IPS-NIHi7 (cell line): ENCODE measurements around the gene SLC8B1.
A peak's percentile ranks its signal among the peaks of the same experiment; 100 is the strongest.
"Not testable (repeated sequence)": the region's sequence is repeated elsewhere in the genome, so short reads cannot be mapped to it uniquely, and the experiment has no call there.

Experiments
- DNase-seq: peaks from one replicate; pipeline ENCODE4 v3.0.0; 2012; ENCODE audit warnings: mixed read lengths; ENCODE audit errors: extremely low spot score

The SLC8B1 gene

DNA sequence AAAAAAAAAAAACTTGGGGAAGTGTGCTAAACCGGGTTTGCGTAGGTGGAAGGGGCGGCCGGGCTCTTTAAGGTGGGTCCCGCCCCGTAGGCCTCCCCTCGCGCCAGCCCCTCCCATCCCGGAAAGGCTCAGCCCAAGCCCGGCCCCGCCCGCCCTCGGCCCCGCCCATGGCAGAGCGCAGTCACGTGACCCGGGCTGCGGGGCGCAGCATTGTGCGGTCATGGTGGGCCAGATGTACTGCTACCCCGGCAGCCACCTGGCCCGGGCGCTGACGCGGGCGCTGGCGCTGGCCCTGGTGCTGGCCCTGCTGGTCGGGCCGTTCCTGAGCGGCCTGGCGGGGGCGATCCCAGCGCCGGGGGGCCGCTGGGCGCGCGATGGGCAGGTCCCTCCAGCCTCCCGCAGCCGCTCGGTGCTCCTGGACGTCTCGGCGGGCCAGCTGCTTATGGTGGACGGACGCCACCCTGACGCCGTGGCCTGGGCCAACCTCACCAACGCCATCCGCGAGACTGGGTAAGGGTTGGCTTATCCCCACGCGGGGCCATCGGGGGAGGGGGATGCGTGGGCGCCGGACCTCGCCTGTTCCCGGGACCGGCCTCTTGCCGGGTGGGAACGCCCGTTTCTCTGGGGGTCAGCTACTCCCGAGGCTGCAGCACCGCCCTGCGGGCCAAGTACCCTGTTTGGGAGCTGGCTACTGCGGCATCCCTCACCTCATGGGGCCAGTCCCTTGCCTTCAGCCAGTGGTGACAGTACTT, 23.6 kb upstream of the SLC8B1 start, which contains the start of gene PLBD2:
TSS of gene PLBD2 (plus strand) at position 207 of the 752 bp plus-strand sequence. CDS start at position 221, 14 bp downstream.
- DNase-seq = peak; percentile 99

DNA sequence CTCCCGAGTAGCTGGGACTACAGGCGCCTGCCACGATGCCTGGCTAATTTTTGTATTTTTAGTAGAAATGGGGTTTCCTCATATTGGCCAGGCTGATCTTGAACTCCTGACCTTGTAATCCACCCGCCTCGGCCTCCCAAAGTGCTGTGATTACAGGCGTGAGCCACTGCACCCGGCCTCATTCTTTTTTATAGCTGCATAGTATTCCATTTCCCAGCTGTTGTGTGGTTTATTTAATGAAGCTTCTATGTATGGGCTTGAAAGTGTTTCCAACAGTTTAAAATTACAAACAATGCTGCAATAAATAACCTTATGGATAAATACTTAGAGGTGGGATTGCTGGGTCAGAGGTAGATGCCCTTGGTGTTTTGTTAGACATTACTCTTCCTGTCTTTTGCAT, 19.3 kb upstream of the SLC8B1 start:
- DNase-seq = not testable (repeated sequence)

DNA sequence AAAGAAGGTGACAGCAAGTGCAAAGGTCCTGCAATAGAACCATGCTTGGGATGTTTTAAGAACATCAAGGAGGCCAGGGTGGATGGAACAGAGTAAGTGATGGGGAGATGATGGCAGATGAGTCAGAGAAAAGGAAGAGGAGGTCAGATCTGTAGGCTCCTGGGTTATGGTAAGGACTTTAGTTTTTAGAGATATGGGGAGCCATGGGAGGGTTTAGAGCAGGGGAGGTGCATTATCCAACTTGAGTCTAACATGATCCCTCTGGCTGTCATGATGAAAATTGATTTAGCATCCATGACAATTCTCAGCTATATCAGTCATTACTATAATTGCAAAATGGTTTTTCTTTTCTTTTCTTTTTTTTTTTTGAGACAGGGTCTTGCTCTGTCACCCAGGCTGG, 16.2 kb upstream of the SLC8B1 start:
- DNase-seq = no peak

DNA sequence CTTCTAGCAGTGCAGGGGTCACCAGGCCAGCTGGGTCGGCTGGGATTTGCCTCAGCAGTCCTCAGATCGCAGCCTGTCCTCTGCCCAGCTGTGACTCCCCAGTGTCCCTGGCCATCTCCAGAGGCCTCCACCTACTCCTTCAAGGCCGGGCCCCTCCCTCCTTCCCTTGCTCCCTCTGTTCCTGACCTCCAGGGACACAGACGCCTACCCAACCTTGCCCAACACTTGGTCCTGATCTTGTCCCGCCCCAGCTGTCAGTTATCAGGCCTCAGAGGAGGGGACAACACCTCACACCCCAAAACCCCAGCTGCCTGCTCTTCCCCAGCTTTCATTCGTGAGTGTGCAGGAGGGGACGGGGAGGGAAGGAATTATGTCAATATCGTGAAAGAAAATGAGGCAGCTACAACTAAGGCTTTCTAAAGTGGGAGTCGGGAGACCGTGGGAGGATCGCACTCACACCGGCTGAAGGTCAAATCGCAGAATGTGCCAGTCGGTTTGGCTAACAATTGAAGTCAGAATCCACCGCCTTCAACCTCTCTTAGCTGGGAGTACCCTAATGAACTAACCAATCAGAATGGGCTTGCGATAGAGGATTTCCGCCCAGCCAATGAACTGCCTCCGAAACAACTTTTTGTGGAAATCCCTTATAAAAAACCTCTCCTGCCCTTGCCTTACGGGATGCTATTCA, 14.1 kb upstream of the SLC8B1 start:
- peak; percentile 46 for DNase-seq

DNA sequence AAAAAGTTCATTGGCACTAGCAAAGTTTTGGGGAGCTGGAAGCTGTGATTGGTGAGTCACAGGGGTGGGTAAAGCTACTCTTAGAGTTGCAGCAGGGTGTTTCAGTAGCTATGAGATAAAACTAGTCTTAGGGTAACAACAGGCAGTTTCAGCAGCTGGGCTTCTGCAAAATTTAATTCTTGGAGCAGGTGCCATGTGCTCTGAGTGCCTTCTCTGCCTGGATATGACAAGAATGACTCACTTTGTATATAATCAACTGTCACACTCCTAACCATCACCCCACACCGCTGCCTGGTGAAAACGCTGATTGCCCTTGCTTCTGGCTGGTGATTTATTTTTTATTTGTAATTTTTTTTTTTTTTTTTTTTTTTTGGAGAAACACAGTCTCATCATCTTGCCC, 13.0 kb upstream of the SLC8B1 start:
- no peak for DNase-seq

DNA sequence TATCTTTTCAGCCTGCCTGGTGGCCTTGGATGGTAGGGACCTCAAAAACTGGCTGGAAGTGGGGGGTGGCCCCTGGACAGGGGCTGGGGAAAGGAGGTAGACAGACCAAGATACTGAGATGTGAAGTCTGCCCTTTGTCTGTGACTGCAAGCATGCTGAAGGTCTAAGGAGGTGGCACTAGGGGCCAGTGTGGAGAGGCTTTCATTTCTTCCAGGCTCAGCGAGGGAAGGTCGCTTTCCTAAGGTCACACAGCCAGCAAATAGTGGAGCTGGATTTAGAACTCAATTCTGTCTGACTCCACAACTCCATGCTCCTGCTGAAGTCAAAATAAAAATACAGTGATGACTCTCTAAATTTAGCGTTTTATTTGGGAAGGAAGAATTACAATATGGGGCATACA, 12.2 kb upstream of the SLC8B1 start:
- DNase-seq = no peak

DNA sequence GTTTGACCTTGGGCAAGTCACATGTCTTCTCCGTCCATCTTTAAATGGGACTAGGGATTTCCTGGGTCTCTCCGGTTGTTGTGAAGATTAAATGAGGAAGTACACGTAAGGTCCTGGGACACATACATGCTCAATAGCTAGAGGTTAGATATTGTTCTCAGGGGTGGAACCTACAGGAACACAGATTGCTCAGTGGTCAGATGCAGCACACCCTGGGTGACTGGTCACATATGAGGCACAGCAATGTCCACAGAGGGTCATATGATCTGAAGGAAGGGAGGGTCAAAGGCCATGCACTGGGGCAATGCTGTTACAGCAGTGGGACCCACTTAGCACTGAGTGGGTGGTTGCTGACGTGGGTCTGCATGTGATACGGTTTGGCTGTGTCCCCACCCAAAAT, 11.4 kb upstream of the SLC8B1 start:
- no peak for DNase-seq

DNA sequence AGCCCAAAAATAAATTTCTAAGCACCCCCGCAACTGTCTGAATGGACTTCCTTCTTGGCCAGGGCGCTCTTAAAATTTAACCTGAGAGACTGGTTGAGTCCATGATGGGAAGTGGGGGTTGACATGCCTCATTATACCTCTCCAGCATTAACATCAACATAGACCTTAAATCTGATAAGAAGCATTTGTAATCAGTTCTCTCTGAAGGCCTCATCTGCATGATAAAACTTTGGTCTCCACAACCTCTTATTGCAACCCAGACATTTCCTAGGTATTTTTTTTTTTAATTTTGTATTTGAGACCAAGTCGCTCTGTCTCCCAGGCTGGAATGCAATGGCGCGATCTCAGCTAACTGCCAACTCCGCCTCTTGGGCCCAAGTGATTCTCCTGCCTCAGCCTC, 10.4 kb upstream of the SLC8B1 start:
- no peak for DNase-seq

DNA sequence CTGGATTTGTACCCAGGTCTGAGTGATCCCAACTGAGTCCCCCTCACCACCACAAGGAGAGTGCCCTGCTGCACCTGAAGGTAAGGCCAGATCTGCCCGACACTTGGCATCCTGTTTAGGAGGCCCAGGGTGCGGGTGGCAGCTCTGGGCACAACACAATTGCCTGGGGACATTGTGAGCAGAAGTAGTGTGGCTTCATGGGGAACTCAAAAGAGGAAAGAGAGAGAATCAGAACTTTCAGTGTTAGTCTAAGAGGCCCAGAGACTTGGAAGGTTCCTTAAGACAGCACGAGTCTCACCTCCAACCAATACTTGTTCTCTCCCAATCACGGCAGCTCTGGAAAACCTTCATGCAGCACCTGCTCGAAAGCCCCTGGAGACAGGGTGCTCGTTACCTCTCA, 6.6 kb upstream of the SLC8B1 start:
- DNase-seq = no peak

DNA sequence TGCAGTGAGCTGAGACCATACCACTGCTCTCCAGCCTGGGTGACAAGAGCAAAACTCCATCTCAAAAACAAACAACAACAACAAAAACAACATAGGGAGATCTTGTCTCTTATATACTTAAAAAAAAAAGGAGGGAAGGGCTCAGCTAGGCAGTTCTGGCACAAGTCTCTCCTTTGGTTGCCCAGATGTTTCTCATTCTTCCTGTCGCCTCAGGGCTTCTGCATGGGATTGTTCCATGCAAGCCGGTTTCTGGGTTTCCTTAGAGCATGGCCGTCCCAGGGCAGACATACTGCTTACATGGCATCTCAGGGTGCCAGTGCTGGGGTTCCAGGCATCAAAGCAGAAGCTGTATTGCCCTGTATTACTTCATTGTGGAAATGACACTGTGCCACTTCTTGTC, 5.2 kb upstream of the SLC8B1 start:
- no peak for DNase-seq

DNA sequence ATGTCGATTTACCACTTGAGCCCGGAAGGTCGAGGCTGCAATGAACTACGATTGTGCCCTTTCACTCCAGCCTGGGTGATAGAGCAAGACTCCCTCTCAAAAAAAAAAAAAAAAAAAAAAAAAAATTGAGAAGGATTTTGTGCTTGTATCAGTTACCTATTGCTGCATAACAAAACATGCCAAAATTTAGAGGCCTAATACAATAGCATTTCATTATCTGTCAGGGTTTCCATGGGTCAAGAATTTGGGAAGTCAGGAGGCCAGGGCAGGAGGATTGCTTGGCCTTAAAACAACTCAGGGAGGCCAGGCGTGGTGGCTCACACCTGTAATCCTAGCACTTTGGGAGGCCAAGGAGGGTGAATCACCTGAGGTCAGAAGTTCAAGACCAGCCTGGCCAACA, 4.6 kb upstream of the SLC8B1 start:
- no peak for DNase-seq

DNA sequence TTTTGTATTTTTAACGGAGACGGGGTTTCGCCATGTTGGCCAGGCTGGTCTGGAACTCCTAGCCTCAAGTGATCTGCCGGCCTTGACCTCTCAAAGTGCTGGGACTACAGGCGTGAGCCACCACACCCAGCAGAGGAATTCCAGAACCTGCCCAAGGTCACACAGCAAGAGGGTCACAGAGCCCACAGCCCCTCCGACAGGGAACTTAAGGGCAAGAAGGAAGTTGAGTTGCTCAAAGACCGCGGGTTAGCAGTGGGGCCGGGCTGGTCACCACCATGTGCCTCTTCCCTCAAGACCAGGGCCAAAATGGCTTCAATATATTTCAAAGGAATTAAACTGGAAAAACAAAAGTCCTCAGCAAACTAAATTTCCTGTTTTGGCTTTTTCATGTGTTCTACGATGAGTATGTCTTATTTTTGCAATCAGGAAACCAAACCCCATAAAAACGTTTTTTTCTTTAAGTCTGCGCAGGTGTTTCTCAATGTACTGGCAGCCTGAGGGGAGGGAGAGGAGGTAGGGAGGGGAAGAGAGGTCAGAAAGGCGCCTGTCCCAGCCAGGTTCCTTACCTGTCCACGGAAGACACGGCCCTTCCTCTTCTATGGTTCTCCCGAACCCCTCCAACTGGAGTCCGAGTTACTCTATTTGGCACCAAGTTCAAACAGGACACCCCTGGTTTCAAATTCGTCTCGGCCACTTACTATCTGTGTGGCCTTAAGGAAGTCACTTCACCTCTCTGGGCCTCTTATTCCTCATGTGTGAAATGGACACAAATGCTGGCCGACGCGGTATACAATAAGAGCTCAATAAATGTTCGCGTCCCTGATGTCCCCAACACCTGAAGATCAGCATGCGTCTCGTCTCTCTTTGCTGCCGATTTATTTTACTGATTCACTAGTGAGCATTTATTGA, 778 bp downstream of the SLC8B1 start:
- DNase-seq = no peak

DNA sequence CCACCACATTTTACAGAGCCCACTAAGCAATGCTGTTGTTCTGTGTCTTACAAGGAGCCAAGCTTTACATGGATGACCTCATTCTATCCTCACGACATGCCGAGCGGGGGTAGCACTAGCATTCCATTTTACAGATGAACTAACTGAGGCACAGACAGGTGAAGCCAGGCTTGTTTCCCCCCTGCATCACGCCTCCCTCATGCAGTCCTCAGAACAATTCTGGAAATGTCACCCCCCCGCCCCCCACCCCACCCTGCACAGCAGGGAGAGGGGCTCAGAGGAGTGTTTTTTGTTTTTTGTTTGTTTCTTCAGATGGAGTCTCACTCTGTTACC, 1.5 kb downstream of the SLC8B1 start:
- DNase-seq = no peak

DNA sequence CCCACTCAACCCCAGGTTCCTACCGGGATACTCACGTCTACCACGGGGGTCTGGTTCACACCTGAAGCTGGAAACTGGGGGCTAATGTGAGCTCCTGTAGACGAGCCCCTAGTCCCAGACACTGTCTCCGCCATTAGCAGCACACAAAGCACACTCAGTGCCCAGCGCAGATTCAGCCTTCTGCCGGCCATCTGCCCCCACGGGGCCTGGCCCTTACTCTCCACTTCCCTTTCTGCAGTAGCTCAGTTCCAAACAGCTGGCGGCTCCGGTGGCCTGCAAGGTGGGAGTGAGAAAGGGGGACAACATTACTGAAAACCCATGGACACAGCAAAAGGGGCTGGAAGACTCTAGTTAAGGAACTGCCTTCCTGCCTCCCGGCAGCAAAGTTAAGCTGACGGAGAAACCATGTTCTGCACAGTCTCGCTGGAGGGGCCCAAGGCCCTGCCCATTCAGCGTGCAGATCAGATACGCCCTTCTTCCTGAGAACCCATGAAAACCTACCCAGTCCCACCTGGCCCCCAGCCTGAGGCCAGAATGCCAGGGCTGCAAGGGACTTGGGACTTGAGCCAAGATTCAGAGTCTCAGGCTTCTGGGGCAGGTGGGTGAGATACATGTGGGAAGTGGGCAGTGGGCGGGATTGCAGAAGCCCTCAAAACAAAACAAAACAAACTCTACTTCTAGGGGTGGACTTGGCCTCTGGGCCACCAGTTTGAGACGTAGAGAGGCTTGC, 2.1 kb downstream of the SLC8B1 start:
- DNase-seq = no peak

DNA sequence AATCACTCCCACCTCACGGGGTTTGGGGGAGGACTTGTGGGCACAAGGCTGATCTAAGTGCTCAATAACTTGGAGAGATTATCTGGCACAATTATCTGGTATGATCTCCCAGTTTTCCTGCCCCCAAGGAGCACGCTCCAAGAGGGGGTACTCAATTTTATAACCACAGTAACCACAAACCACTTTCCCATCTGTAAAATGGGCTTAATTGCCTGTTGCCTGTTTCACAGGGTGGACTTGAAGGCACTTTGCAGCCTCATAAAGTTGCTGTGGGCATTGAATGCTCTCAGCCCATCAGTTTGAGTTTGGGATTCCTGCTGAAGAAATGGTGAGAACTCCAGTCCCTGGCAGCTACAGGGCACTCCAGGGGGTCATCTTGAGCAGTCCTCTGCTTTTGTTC, 4.4 kb downstream of the SLC8B1 start:
- no peak for DNase-seq

DNA sequence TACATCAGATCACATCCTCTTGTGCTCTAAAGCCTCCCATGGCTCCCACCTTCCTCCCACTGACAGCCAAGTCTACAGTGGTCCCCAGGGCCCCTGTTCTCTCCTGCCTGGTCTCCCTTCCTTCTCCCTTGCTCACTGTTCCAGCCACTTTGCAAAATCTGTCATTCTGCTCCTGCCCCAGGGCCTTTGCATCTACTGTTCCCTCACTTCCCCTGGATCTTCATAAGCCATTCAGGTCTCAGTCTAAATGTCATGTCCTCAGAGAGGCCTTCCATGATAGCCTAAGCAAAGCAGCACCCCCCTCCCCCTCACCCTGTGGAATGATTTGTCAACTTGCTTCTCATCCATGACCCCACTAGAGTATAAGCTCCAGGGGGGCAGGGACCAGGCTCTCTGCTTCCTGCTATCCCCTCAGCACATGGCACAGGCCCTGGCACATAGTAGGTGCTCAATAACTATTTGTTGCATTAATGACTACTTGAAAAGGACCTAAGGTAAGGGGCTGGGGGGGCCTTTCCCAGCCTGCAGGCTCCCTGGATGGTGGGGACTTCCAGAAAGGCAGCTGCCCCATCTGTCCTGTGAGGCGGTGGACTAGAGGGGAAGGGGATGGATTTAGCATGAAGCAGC, 5.0 kb downstream of the SLC8B1 start:
- no peak for DNase-seq

DNA sequence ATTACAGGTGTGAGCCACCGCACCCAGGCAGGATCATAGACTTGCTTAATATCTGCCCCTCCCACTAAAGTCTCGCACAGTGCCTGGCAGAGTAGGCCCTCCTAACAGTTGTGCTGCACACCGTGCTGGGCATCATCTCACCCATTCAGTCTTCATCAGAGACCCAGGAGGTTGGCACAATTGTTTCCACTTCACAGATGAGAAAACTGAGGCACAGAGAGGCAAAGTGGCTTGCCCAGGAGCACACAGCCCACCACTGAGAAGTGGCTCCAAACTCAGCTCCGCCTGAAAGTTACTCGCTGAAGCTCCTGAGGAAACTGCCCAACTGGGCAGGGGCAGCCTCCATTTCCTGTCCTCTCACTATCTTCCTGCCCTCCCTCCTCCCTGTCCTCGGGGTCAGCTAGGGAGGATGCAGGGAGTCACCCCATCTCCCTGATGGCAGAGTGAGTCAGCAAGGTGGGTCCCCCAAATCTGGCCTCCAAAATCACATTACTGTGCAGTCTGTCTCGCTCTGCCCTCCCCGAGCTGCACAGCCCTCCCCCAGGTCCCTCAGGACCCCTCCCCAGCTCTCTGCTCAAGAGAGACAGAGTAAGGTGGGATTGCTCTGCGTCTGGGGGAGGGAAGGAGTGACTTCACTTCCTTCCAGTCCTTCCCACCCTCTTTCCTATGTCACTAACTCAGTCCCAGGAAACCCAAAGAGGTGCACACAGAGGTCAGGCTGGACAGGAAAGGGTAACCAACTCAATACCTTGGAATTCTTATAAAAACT, 5.7 kb downstream of the SLC8B1 start:
- no peak for DNase-seq

DNA sequence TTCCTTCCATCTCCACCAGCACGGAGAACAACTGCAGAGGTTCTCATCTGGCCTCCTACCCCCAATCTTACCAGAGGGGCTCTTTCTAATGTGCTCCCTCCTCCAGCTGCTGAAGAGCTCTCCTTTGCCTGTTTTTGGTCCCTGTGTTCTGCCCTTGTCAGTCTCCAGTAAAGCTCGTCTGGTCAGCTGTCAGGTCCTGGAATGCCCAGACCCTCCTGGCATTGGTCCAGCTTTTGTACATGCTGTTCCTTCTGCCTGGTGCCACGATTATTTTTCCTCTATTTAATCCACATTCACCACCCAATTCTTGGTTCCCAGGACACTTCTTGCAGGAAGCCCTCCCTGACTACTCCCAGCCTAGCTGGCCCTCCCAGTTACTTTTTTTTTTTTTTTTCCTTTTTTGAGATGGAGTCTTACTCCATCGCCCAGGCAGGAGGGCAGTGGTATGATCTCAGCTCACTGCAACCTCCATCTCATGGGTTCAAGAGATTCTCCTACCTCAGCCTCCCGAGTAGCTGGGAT, 6.5 kb downstream of the SLC8B1 start:
- no peak for DNase-seq

DNA sequence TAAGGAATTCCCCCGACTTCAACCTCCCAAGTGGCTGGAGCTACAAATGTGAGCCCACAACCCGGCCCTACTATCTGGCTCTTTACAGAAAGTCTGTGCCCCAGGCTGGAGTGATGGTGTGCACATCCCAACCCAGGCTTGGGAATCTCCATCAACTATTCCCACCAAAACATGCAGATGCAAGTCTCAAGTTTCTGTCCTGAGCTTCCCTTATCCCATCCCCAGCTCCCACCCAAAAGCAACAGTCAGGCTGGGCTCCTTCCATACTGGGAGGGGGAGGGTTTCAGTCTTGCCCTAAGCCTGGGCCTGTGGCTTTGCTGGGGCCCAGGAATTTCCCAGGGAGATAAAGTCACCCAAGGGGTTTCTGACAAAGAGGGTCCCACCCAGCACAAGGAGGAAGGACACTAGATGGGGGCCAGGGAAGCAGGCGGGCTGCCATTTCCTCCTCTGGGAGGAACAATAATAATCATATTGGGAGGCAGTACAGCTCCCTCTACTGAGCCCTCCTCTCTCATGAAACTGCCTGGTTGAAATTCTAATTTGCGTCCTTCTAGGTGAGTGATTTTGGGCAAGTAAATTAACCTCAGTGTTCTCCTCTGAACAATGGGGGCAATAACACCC, 8.0 kb downstream of the SLC8B1 start:
- DNase-seq = no peak

DNA sequence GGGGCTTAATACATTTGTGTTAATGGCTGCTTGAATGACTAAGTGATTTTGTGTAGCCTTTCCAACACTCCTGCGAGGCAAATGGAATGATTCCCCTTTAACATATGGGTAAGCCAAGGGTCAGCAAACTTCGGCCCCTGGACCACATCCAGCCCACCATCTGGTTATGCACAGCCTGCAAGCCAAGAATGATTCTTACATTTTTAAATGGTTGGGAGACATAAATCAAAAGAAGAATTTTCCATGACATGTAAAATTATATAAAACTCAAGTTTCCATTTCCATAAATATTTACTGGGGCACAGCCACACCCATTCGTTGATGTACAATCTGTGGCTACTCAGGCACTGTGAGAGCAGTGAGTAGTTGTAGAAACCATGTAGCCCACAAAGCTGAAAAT, 9.0 kb downstream of the SLC8B1 start:
- DNase-seq = no peak
